NCI-H187 treated with DMSO at 0.1 percent for 48 hours (cell line): ENCODE measurements around the gene CLSTN2.

ENCODE experiments used
- DNase-seq: peaks from one replicate; lab custom pipeline; 2025; lab: John Stamatoyannopoulos, UW

CLSTN2 gene

DNA sequence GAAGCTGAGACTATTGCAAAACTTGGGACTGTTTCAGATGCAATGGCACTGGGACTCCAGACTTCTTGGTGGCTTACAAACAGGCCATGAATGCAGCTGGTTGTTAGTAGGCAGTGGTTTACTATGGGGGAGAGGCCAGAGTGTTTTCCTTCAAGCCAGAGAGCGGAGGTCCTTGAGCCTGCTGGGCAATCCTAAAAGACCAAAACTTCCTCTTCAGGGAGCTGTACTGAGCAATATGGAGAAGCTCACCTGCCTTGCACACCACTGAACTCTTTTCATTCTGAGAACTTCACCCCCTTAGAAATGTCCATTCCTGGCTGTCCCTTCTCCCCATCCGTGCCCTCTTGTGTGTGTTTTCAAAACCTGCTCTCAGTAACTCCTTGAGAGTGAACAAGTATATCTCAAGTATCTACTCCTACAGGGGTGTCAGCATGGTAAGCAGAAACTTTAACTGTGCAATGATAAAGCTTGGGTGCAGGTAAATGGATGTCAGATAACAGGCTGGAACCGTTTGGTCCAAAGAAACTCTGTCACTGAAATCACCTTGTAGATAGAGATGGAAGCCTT, 213.9 kb downstream of the CLSTN2 start:
- no peak for DNase-seq

DNA sequence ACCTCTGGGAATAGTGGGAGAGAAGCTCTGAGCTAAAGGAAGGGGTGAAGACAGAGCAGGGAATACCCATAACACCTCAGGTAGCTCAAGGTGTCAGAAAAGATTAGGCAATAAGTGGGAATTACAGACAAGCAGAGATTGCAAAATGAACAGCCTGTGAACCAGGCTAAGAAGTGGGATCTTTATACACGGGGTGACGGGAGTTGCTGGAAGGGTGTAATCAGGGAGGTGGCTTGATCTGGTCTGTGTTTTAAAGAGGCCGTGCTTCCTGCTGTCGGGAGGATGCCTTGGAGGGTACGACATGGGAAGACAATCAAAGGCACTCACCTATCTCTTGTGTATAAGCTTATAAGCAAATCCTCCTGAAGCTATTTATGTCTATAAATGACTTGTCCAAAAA, 216.3 kb downstream of the CLSTN2 start:
- no peak for DNase-seq

- no peak for DNase-seq
These were observed 218.1 kb downstream of the CLSTN2 start for GRCh38 chr3:140152851-140153639.

DNA sequence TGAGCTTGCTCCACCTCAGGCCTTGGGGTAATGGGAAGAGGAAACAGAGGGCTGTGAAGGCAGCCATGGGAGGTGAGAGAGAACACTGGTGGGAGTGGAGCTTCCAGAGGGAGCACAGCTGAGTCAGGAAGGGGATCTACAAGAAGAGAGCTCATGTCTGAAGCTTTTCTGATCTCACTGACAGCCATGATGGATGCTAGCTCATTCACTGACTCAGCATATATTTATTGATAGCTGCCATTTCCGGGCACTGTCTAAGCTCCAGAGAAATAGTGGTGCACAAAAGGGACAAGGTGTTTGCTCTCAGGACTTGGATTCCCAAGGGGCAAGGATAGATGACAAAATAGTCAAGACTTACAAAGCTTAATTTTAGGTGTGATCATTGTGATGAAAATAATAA, 218.8 kb downstream of the CLSTN2 start:
- DNase-seq: no peak

GRCh38 chr3:140157161-140157560, 222.2 kb downstream of the CLSTN2 start:
- no peak for DNase-seq

GRCh38 chr3:140159646-140160045, 224.7 kb downstream of the CLSTN2 start:
- no peak for DNase-seq

- DNase-seq: no peak
These were observed 225.6 kb downstream of the CLSTN2 start for GRCh38 chr3:140160553-140160952.

- DNase-seq: no peak
These were observed 227.6 kb downstream of the CLSTN2 start for GRCh38 chr3:140162551-140162950.

DNA sequence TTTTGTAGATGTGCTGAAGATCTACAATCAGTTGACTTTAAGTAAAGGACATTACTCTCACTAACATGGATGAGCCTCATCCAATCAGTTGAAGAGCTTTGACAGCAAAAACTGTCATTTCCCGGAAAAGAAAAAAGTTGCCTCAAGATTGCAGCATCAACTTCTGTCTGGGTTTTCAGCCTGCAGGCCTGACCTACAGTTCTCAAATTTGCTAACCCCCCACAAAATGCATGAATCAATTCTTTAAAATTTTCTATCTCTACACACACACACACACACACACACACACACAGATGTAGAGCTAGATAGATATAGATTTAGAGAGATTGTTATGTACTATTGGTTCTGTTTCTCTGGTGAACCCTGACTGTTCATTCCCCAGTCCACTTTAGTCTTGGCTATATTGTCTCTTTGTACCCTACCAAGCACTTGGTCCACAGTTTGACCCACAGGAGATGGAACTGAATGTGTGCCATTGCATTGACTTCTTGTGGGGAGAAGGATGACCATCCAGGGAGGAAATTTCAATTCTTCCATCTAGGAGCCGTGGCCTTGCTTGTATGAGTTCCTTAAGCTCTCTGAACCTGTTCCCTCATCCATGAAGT, 228.3 kb downstream of the CLSTN2 start:
- DNase-seq: no peak

GRCh38 chr3:140164156-140164555, 229.2 kb downstream of the CLSTN2 start:
- no peak for DNase-seq

GRCh38 chr3:140164922-140165590, 230.1 kb downstream of the CLSTN2 start:
- DNase-seq: no peak

GRCh38 chr3:140165781-140166180, 230.8 kb downstream of the CLSTN2 start:
- no peak for DNase-seq

DNA sequence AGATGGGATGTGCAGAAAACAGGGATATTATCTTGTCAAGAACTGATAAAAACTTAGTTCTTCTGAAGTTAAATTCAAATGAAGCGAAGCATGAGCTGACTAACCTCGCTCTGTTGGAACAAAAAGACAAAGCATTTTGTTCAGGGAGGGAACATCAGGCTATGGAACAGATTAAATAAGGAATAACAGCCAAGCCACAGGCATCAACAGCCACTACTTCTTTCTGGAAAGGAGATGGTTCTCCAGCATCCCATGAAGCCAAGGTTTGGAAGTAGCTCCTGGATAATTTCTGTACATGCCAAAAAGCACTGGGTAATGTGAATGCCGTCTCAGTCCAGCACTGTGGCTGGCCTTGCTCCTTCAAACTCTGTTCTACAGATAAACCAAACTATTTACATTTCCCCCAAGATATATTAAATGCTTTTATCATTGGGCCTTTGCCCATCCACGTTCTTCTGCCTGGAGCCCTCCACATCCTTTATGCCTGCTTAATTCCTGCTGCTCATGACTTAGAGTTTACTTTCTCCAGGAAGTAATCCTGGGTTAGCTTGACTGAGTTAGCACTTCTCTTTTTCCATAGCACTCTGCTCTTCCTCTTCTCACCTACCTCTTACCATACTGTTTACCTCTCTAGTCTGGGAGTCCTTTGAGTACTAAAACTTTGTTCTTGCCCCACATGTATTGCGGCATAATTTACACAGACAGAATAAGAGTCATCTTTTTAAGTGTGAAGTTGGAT, 232.0 kb downstream of the CLSTN2 start:
- DNase-seq: no peak

DNA sequence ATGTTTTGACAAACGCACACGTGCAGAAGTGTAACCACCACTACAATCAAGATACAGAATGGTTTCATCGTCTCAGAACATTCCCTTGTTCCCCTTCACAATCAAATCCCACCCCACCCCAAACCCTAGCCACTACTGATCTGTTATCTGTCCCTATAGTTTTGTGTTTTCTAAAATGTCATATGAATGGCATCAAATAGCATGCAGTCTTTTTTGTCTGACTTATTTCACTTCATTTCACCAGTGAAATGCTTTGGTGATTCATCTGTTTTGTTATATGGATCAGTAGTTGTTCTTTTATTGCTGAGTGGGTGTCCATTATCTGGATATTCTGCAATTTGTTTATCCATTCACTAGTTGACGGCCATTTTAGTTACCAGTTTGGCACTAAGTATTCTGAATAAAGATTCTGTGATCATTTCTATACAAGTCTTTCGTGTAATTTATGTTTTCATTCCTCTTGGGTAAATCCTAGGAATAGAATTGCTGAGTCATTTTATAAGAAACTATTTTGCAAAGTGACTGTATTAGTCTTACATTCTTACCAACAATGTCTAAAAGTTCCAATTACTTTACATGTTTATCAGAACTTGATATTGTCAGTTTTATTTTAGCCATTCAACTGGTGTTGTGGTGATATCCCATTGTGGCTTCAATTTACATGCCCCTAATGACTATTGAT, 232.8 kb downstream of the CLSTN2 start:
- DNase-seq: no peak

DNA sequence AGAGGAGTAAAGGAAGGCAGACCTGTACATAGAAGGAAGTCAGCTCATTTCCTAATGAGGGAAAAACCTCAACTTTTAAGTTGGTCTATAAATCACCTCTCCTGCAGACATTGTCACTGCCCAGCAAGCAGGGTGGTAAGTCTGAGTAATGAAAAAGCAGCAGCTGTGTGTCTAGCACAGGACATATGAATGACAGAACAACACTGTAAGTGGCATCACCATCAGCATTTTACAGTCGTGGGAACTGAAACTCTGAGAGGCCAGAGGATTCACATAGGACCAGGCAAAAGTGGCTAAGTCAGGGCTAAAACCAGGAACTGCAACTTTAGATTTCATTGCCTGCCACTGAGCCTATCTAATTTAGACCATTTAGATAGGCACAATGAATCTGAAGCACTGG, 235.6 kb downstream of the CLSTN2 start:
- DNase-seq: no peak

- DNase-seq: no peak
These were observed 241.5 kb downstream of the CLSTN2 start for GRCh38 chr3:140176526-140176925.

DNA sequence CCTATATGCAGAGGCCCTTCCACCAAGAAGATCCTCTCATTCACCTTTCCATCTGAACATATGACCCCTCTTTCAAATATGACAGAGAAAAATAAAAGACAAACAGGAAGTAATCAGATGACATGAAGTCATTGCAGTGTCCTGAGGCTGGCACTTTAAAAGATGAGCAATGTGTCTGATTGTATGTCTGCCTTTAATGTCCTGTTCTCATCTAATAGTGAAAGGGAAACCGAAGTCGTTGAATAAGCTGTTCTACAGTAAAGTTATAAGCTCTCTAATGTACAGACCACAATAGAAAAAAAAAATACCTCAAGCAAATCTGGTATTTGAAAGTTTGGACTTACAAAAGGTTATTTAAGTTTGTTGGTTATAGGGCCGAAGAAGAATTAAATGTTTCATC, 243.0 kb downstream of the CLSTN2 start:
- DNase-seq: no peak

GRCh38 chr3:140178482-140178881, 243.5 kb downstream of the CLSTN2 start:
- no peak for DNase-seq

GRCh38 chr3:140180603-140181002, 245.6 kb downstream of the CLSTN2 start:
- peak; percentile 20 for DNase-seq

DNA sequence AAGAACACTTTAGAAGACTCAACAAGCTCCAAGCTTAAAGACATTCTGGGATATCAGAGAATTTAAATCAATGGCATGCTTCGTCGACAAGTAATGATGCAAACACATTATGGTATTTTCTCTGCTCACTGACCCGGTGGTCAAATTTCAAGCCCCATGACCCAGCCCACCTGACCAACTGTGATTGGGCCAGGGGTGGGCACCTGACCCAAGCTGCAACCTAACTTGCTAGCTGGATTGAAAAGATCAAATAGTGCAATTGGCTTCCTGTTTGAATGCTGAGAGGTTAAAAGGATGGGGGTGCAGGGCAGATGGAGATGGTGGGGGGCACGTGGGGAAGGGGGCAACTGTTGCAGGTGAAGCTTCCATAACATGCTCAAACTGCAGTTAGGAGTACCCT, 250.4 kb downstream of the CLSTN2 start:
- no peak for DNase-seq

GRCh38 chr3:140186421-140186920, 251.5 kb downstream of the CLSTN2 start:
- no peak for DNase-seq
